KG1 (cell line): ENCODE measurements around the gene NUTF2.
"Not testable (repeated sequence)": the region's sequence is repeated elsewhere in the genome, so short reads cannot be mapped to it uniquely, and the experiment has no call there.

ENCODE experiments used
- DNase-seq: peaks from one replicate; lab custom pipeline; 2025; lab: John Stamatoyannopoulos, UW

NUTF2 gene

DNA sequence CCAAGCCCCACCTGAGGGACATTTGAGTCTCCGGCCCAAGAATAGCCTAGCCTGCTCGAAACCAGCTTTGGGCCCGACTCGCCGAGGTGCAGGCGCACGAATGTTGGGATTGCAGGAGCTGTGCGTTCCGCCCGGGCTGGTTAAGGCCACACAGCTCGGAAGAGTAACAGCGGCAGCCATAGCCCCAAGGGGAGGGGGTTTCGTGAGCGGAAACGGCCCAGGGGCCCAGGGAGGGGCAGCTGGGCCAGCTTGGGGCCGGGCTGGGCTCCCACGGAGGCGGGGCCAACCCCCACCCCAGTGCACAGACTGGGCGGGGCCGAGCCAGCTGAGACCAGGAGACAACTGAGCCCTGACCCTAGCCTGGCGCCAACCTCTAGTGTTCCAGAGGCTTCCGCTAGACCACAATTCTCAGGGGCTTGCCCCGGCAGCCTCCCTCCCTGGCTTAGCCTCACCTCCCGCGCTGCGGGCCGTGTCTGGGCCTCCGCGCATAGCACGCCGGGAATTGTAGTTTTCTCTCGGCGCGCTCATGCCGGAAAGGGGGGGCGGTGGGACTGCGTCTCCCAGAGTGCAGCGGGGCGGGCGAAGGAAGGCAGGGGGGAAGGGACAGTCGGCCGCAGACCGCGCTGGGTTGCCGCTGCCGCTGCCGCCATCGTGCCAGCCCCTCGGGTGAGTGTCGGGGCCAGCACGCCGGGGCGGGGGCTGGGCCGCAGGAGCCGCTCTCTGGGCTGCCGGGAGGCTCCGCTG, at the start of gene NUTF2:
NUTF2 (plus strand) TSS at position 614 of the 744 bp plus-strand sequence. CDS start 18,198 bp downstream, outside the sequence.
- DNase-seq = peak; percentile 96

GRCh38 chr16:67800338-67800926, 46.3 kb upstream of the NUTF2 start:
- DNase-seq = no peak

- no peak for DNase-seq
Measured at GRCh38 chr16:67801241-67801640, 45.5 kb upstream of the NUTF2 start.

DNA sequence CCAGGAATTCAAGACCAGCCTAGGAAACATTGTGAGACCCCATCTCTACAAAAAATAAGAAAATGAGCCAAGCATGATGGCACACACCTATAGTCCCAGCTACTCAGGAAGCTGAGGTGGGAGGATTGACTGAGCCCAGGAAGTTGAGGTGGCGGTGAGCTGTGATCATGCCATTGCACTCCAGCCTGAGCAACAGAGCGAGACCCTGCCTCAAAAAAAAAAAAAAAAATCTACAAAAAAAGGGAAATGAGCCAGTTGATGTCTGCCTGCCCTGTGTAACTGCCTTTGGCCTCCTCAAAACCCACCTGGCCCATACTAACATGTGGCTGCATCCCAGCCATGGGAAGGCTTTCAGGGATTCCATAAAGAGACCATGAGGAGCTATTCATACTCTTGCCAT, 44.9 kb upstream of the NUTF2 start:
- no peak for DNase-seq

- no peak for DNase-seq
Measured at GRCh38 chr16:67803894-67804293, 42.8 kb upstream of the NUTF2 start.

DNA sequence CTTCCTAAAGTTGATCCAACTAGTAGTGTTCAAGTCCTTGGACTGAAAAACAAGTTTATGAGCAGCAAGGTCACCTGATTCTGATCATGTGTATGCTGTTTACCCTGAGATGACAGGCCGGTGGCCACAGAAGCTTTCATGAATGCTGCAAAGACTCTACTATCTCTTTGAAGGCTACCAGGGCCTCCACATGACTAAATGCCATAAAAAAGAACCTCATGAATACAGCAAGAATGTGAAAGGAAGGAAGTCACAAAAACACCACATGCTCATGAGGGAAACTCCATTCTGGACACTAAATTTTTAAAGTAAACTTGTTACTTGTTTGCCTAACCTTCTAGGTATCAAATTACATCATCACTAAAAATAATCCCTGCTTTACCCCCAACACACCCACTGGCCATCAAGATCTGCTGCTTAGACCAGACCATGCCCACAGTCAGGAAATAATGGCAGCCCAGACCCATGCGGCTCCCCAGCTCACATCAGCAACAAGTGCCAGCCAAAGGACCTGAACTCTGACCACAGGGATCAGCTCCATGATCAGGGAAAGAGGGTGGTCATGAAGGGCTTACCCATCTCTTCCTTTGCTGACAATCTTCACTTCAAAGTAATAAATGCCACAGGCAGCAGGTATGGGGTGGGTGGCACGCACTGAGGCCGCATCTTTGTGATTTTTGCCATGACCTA, 41.7 kb upstream of the NUTF2 start:
- no peak for DNase-seq

DNA sequence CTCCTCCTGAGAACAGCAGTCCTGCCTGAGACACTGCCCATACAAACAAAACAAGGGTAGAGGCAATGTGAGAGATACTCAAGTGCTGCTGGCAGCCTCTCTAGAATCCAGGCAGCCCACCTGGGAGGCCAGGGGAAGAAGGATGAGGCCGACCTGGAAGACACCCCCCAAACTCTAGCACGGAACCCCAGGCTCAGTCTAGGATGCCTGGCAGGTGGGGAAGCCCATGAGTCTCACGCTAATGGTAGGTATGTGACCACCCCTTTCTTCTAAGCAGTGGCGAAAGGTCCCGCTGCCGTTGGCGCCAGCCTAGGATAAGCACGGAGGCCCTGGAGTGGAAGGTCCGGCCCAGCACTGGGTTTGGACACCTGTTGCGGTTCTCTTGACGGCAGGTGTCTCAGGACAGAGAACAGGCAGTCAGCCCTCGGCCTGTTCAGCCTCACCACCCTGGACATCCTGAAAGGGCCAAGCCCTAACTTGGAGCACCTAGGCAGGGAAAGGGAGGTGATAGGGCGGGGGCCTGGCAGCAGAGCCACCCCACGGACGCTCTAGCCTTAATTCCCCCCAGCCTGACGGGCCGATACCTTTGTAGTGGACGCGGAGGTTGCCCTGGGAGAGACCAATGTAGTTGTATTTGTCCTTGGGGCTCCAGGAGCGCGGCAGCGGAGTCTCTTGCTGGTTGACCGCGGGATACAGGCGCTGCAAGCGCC, 40.9 kb upstream of the NUTF2 start:
- DNase-seq = no peak

DNA sequence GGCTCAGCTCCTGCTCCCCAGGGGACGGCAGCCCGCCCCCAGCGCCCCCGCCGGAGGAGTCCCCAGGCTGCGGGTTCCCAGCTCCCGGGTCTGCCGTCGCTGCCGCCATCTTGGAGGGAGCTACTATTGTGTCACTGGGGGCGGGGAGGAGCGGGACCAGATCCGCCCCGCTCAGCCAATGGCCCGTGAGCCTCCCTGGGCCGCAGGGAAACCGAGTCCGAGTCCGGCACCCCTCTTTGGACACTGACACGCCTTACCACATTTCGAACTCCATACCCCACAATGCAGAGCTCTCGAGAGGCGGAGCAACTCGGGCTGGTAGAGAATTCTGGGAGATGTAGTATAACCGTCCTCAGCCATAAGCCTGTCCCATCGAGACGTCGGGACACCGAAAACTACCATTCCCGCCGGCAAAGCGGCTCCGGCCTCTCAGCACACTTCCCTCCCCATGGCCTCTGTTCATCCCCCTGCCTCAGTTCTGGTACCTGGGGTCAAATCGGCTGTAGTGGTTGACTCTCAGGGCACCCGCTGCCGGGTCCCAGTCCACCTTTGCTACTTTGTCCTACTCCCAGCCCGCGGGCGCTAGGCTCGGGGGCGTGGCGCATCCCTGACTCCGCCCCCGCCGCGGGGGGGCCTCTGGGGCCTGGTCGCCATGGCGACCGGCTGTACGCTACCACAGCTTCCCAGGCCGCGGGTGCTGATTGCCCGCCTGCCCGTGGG, 40.1 kb upstream of the NUTF2 start, which contains the start of the genes RANBP10 and TSNAXIP1:
RANBP10 (minus strand) TSS at position 133 of the 720 bp plus-strand sequence; CDS start at position 109, 24 bp downstream.
TSNAXIP1 (plus strand) TSS at position 462 of the 720 bp plus-strand sequence. CDS start 261 bp downstream, outside the sequence.
- DNase-seq = peak; percentile 98

GRCh38 chr16:67807148-67807682, 39.5 kb upstream of the NUTF2 start:
- DNase-seq = no peak

- no peak for DNase-seq
Measured at GRCh38 chr16:67811899-67812298, 34.8 kb upstream of the NUTF2 start.

DNA sequence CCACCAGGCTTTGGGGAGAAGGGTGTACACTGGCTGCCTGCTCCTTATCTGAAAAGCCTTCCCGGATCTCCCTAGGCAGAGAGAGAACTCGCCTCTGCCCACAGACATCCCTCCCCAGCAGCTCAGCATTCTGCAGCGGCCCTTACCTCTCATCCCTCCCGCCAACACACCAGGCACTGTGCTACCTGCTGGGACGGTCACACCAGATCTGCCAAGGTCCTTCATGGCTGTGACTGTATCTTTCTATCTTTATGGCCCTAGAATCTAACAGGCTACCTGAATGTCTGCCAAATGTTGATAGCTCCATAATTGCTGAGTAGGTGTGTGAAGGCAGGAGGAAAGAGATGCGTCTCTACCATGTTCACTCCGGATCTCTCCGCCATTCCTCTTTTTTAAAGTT, 32.2 kb upstream of the NUTF2 start:
- DNase-seq = no peak

GRCh38 chr16:67820608-67821259, 26.0 kb upstream of the NUTF2 start:
- DNase-seq = no peak

- DNase-seq = no peak
Measured at GRCh38 chr16:67822511-67822910, 24.2 kb upstream of the NUTF2 start.

DNA sequence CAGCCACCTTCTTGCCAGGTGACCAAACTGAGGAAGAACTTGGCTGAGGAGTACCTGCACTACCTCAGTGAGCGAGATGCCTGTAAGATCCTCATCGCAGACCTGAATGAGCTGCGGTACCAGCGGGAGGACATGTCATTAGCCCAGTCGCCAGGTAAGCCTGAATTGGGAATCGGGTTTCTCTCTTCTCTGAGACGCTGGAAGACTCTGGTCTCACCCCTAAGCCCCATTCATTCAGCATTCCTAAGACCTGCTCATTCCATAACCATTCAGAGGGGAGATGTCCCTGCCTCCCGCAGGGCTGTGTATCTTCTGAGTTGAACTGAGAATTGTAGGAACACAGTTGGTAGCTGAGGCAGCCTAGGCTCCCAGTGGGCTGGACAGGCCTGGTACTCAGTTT, 21.6 kb upstream of the NUTF2 start:
- DNase-seq = no peak

DNA sequence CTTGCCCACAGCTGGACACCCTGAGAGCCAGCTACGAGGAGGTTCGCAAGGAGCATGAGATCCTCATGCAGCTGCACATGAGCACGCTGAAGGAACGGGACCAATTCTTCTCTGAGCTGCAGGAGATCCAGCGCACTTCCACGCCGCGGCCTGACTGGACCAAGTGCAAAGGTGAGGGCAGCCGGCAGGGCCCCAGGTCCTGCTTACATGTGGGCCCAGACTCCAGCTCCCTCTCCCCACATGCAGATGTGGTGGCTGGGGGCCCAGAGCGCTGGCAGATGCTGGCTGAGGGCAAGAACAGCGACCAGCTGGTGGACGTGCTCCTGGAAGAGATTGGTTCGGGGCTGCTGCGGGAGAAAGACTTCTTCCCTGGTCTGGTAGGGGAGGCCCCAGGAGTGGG, 20.8 kb upstream of the NUTF2 start:
- DNase-seq = no peak

- no peak for DNase-seq
Measured at GRCh38 chr16:67828651-67829050, 18.1 kb upstream of the NUTF2 start.

GRCh38 chr16:67833030-67833414, 13.7 kb upstream of the NUTF2 start:
- DNase-seq = no peak

DNA sequence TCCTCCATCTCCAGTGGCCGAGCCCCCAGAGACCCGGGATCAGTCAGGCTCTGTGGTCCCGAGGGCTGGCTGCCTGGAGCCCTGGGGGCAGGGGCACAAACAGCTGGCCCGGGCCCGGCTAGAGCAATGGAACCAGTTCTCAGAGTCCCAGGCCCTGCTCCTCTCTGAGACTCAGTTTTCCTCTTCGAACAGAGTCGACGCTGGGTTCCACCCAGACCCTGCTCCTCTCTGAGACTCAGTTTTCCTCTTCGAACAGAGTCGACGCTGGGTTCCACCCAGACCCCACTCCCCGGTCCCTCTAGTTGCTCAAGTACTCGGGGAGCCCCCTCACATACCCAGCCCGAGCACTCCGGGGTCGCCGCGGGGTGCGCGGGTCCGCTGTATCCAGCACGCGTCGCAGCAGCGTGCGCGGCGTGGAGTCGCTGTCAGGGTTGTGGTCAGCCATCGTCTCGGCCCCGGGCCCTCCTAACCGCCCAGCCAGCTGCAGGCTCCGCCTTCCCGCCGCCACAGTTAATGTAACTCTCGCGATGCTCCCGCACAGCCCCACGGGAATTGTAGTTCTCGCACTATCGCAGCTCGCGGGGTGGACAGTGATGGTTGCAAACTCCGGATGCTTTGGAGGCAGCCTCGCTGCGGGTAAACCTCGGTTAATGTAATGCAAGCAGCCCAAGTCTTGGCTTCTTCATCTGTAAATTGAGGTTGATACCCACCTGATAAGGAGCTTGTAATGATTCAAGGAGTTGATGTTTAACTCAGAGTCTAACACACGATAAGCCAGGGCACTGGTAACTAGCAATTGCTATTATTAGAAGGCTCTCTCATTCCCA, 13.1 kb upstream of the NUTF2 start:
- DNase-seq = peak; percentile 88

GRCh38 chr16:67834242-67834614, 12.5 kb upstream of the NUTF2 start:
- no peak for DNase-seq

DNA sequence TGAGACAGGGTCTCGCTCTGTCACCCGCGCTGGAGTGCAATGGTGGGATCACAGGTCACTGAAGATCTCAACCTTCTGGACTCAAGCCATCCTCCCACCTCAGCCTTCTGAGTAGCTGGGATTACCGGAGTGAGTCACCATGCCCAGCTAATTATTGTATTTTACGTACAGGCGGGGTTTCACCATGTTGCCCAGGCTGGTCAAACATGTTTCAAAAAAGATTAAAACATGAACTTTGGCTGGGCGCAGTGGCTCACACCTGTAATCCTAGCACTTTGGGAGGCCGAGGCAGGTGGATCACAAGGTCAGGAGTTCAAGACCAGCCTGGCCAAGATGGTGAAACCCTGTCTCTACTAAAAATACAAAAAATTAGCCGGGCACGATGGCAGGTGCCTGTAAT, 9.5 kb upstream of the NUTF2 start:
- DNase-seq = not testable (repeated sequence)
